Calu3 (cell line): ENCODE data around the gene CDH22. TPM values are rescaled to one million over a fixed set of nuclear protein-coding genes. Genes with fewer than 3 reads are reported as not detected.

Experiments
- BruUV-seq: library from RNA; stranded (reverse); fragments of 400-500 nt; replicated peaks from 2 replicates; lab custom pipeline; 2021; lab: Mats Ljungman, UMichigan
- CTCF ChIA-PET: fragments of 300-600 bp; sonication (Branson Sonifier 250); formaldehyde crosslinking; loops from one replicate; lab custom pipeline; 2022; ENCODE audit warnings: antibody characterized with exemption; lab: Charles Lee
- DNase-seq: peaks from one replicate; pipeline ENCODE4 v3.0.0; 2022
- H3K27ac Mint-ChIP-seq: one replicate; pipeline ENCODE4 v1.8.0; 2022; ENCODE audit warnings: mixed read lengths; ENCODE audit not compliant: unreplicated experiment
- H3K27me3 Mint-ChIP-seq: one replicate; pipeline ENCODE4 v1.8.0; 2022; ENCODE audit warnings: mixed read lengths; ENCODE audit not compliant: unreplicated experiment
- H3K36me3 Mint-ChIP-seq: one replicate; pipeline ENCODE4 v1.8.0; 2022; ENCODE audit warnings: mild to moderate bottlenecking, moderate library complexity, mixed read lengths; ENCODE audit not compliant: insufficient read depth, unreplicated experiment
- H3K4me1 Mint-ChIP-seq: one replicate; pipeline ENCODE4 v1.8.0; 2022; ENCODE audit warnings: mild to moderate bottlenecking, low read depth, mixed read lengths; ENCODE audit not compliant: unreplicated experiment
- H3K4me3 Mint-ChIP-seq: one replicate; pipeline ENCODE4 v1.8.0; 2022; ENCODE audit warnings: mild to moderate bottlenecking, low read depth, moderate library complexity, mixed read lengths; ENCODE audit not compliant: unreplicated experiment
- H3K9me3 Mint-ChIP-seq: one replicate; pipeline ENCODE4 v1.8.0; 2022; ENCODE audit warnings: low read depth, mixed read lengths; ENCODE audit not compliant: unreplicated experiment
- intact Hi-C: fragments of 100-400 bp; cut with micrococcal nuclease; formaldehyde crosslinking; loops from one replicate; pipeline ENCODE4 v1.10.0; 2022; ENCODE audit not compliant: unreplicated experiment
- total RNA-seq: library from RNA; stranded (reverse); gene quantifications from 2 replicates; pipeline ENCODE4 v1.2.3, GENCODE V29; 2022
- TF ChIP-seq, protein P1 (sequence below): fragments of 200-600 bp; IDR thresholded peaks from one replicate; pipeline ENCODE4 v1.8.0; 2022; ENCODE audit warnings: antibody characterized with exemption; ENCODE audit not compliant: unreplicated experiment

Gene CDH22
- total RNA-seq, 1 experiment from 2014 or later, result not detected

DNA sequence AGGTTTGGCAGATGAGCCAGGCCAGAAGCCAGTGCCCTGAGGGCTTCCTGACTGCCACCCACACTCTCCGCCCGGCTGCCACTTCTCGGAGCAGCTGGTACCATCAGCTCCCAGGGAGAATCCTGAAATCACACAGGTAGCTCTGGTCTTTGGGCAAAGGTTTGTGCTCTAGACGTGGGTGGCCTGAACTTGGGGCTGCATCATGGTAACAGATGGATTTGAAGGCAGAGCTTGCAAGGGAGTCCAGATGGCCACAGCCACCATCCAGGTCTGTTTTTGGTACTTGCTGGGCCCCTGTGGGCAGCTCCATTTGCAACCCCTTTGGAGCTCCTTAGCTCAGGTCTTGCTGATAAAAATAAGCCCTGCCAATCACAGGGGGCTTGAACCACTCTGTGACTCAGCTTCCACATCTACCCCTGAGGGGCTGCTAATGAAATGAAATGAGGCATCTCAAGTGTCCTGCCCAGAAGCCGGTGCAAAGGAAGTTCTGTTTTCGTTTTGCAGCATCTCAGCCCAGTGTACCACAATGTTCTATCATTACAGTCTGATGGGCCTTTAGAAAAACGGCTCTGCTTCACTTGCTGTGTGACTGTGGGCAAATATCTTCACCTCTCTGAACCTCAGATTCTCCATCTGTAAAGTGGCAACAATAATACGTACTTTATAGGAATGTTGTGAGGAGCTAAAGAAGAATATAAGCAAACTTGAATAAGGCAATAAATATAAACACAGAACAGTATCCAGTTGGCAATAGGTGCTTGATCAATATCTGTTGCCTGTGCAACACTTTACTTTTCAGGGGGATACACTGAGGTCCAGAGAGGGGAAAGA lies 25.1 kb upstream of the CDH22 start:
- H3K4me3 Mint-ChIP-seq, result no peak overlapping the region
- intact Hi-C loops, result loop anchor here (10.0 kb wide), 1 partner anchor 309 kb away; the partner anchor contains the start of gene SLC12A5
- no peak overlapping the region for H3K27ac Mint-ChIP-seq
- no peaks in the 10 kb centered on the region for H3K9me3 Mint-ChIP-seq
- H3K4me1 Mint-ChIP-seq, result no peaks in the 10 kb centered on the region
- H3K27me3 Mint-ChIP-seq, result peaks cover 100% of the 10 kb centered on the region
- DNase-seq, result no peak
- CTCF ChIA-PET, result interaction anchor here (0.5 to 1.7 kb wide), 2 partner anchors 26 to 344 kb away, joined by 3 to 5 read pairs; no protein-coding TSS in a partner anchor
- TF ChIP-seq, protein P1, sequence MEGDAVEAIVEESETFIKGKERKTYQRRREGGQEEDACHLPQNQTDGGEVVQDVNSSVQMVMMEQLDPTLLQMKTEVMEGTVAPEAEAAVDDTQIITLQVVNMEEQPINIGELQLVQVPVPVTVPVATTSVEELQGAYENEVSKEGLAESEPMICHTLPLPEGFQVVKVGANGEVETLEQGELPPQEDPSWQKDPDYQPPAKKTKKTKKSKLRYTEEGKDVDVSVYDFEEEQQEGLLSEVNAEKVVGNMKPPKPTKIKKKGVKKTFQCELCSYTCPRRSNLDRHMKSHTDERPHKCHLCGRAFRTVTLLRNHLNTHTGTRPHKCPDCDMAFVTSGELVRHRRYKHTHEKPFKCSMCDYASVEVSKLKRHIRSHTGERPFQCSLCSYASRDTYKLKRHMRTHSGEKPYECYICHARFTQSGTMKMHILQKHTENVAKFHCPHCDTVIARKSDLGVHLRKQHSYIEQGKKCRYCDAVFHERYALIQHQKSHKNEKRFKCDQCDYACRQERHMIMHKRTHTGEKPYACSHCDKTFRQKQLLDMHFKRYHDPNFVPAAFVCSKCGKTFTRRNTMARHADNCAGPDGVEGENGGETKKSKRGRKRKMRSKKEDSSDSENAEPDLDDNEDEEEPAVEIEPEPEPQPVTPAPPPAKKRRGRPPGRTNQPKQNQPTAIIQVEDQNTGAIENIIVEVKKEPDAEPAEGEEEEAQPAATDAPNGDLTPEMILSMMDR, result no peak
- no peaks in the 10 kb centered on the region for H3K36me3 Mint-ChIP-seq
- BruUV-seq, result no TSS peak

DNA sequence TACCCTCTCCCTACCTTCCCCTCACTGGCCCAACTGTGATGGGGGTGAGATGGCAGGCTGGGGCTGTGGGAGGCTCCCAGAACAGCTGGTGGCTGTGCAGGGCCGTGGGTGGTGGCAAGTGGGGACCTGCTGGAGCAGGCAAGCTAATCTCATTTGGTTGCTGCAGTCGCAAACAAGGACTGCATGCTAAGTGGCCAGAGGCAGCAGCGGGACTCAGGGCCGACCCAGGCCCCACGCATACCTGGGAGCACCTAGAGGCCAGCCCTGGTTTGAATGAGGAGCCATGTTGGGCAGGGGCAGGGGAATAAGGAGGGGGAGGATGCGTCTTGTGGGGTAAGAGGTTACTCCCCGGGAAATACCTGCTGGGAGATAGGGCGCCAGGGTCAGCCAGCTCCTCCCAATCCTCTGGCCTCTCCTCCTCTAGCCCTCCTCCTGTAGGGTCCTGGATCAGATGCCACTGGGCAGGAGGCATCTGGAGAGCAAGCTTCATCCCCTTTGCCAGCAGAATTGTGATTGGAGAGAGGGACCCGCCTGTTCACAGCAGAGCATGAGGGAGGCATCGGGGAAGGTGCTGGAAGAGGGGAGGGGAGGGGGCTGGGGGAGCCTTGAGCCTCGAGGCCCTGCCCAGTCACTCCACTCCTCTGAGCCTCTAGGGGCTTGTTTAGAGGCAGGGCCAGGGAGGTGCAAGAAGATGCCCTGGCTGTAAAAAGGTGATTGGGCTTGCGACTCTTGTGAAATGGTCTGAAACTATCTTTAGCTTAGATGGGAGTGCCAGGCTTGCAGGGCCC lies 24.3 kb upstream of the CDH22 start:
- TF ChIP-seq, protein P1, result no peak
- no peaks in the 10 kb centered on the region for H3K9me3 Mint-ChIP-seq
- no TSS peak for BruUV-seq
- H3K4me1 Mint-ChIP-seq, result no peaks in the 10 kb centered on the region
- intact Hi-C loops, result loop anchor here (10.0 kb wide), 1 partner anchor 308 kb away; the partner anchor contains the start of gene SLC12A5
- H3K27ac Mint-ChIP-seq, result no peak overlapping the region
- CTCF ChIA-PET, result interaction anchor here (0.7 to 1.7 kb wide), 2 partner anchors 26 to 107 kb away, joined by 5 to 6 read pairs; no protein-coding TSS in a partner anchor
- peaks cover 100% of the 10 kb centered on the region for H3K27me3 Mint-ChIP-seq
- H3K36me3 Mint-ChIP-seq, result no peaks in the 10 kb centered on the region
- DNase-seq, result no peak
- H3K4me3 Mint-ChIP-seq, result no peak overlapping the region

DNA sequence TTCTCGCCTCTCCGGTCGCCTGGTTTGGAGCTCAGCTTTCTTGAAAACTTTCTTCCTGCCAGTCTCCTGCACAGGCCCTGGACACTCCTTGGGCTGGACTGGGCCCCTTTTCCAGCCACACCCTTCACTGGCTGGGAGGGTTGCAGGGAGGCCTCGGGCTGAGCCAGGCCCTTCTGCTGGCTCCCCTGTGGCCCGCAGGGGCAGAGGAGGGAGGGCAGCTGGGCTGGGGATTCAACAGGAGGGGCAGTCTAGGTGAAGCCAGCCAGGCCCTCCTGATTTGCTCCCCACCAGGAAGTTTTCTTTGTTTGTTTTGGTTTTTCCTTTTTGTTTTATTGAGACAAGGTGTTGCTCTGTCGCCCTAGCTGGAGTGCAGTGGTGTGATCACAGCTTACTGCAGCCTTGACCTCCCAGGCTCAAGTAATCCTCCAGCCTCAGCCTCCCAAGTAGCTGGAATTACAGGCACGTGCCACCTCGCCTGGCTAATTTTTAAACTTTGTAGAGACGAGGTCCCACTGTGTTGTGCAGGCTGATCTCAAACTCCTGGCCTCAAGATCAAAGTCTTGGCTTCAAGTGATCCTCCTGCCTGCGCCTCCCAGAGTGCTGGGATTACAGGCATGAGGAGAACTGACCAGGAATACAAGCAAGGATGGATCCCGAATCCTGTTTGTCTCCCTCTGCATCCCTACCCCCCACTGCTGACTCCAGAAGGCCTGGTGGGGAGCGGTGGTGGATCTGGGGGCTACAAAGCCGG lies 23.5 kb upstream of the CDH22 start:
- Mint-ChIP-seq H3K27me3 (peaks cover 100% of the 10 kb centered on the region), H3K4me3 (no peak overlapping the region), H3K27ac (no peak overlapping the region), H3K4me1 (no peaks in the 10 kb centered on the region), H3K9me3 (no peaks in the 10 kb centered on the region), H3K36me3 (no peaks in the 10 kb centered on the region)
- DNase-seq, result no peak
- intact Hi-C loops, result loop anchor here (10.0 kb wide), 1 partner anchor 307 kb away; the partner anchor contains the start of gene SLC12A5
- CTCF ChIA-PET, result interaction anchor here (0.6 to 0.8 kb wide), 4 partner anchors 9 to 361 kb away, joined by 3 to 6 read pairs (median 4); no protein-coding TSS in a partner anchor
- no TSS peak for BruUV-seq
- TF ChIP-seq, protein P1, result no peak
